ENCODE data around the gene DTNA.

The DTNA gene

GRCh38 chr18:34807106-34807796, 97.2 kb downstream of the DTNA start:
- DNase-seq (ENCODE audit: low read depth): no peak

- no peak for DNase-seq (ENCODE audit: low read depth)
These were observed 98.3 kb downstream of the DTNA start for GRCh38 chr18:34808389-34808788.

- DNase-seq (ENCODE audit: low read depth): no peak
These were observed 99.5 kb downstream of the DTNA start for GRCh38 chr18:34809451-34810072.

GRCh38 chr18:34816183-34816582, 106.1 kb downstream of the DTNA start:
- DNase-seq (ENCODE audit: low read depth): no peak

GRCh38 chr18:34817636-34818035, 107.5 kb downstream of the DTNA start:
- DNase-seq (ENCODE audit: low read depth): no peak

- no peak for DNase-seq (ENCODE audit: low read depth)
These were observed 108.0 kb downstream of the DTNA start for GRCh38 chr18:34818064-34818463.

- DNase-seq (ENCODE audit: low read depth): no peak
These were observed 110.4 kb downstream of the DTNA start for GRCh38 chr18:34820360-34821065.

- DNase-seq (ENCODE audit: low read depth): no peak
These were observed 111.6 kb downstream of the DTNA start for GRCh38 chr18:34821669-34822210.

GRCh38 chr18:34828093-34828492, 118.0 kb downstream of the DTNA start:
- DNase-seq (ENCODE audit: low read depth): no peak

GRCh38 chr18:34834897-34835296, 124.8 kb downstream of the DTNA start:
- DNase-seq (ENCODE audit: low read depth): no peak

GRCh38 chr18:34835466-34835865, 125.4 kb downstream of the DTNA start:
- no peak for DNase-seq (ENCODE audit: low read depth)

- DNase-seq (ENCODE audit: low read depth): no peak
These were observed 127.7 kb downstream of the DTNA start for GRCh38 chr18:34837769-34838272.

GRCh38 chr18:34838669-34839068, 128.6 kb downstream of the DTNA start:
- DNase-seq (ENCODE audit: low read depth): no peak

- no peak for DNase-seq (ENCODE audit: low read depth)
These were observed 130.2 kb downstream of the DTNA start for GRCh38 chr18:34840256-34840826.

- no peak for DNase-seq (ENCODE audit: low read depth)
These were observed 131.8 kb downstream of the DTNA start for GRCh38 chr18:34841891-34842290.

- DNase-seq (ENCODE audit: low read depth): no peak
These were observed 134.0 kb downstream of the DTNA start for GRCh38 chr18:34844072-34844471.

GRCh38 chr18:34844732-34845459, 134.8 kb downstream of the DTNA start:
- DNase-seq (ENCODE audit: low read depth): no peak

GRCh38 chr18:34847408-34847807, 137.3 kb downstream of the DTNA start:
- no peak for DNase-seq (ENCODE audit: low read depth)

- no peak for DNase-seq (ENCODE audit: low read depth)
These were observed 138.1 kb downstream of the DTNA start for GRCh38 chr18:34848156-34848555.

- no peak for DNase-seq (ENCODE audit: low read depth)
These were observed 138.6 kb downstream of the DTNA start for GRCh38 chr18:34848695-34849094.

GRCh38 chr18:34857320-34857719, 147.2 kb downstream of the DTNA start:
- DNase-seq (ENCODE audit: low read depth): no peak

- DNase-seq (ENCODE audit: low read depth): no peak
These were observed 148.1 kb downstream of the DTNA start for GRCh38 chr18:34858188-34858587.

Data from activated gamma-delta T cell treated with anti-CD3 and anti-CD28 coated beads, Interleukin-2, amount 50 U/mL, for 16 hours (primary cell).